ENCODE measurements around the gene SLC44A3. TPM values are rescaled to one million over a fixed set of nuclear protein-coding genes. Genes with fewer than 3 reads are reported as not detected.

Gene SLC44A3
- total RNA-seq, 2 donors from 2014 or later = 17.8 to 32.9 TPM

GRCh38 chr1:94858276-94858675, 38.1 kb downstream of the SLC44A3 start:
- ATAC-seq (no peak), DNase-seq (no peak)
- H3K4me3 ChIP-seq = no peak overlapping the region
- H3K27ac ChIP-seq = no peak overlapping the region
- 72 to 79% methylated on average over 2 of the region's 2 CpGs for WGBS, 2 donors
- TF ChIP-seq CTCF (IDR thresholded peaks at IDR 0.05) (no peak), POLR2A (IDR thresholded peaks at IDR 0.05) (no peak)
- intact Hi-C loops (cut with DNase I) = no loop called here
- H3K9me3 ChIP-seq = no peaks in the 10 kb centered on the region
- no peaks in the 10 kb centered on the region for H3K36me3 ChIP-seq (replicated peaks in 1 of 2; ENCODE audit: insufficient read depth in 1 of 2, low read depth in 2 of 2)
- peaks cover 31% of the 10 kb centered on the region for H3K4me1 ChIP-seq
- H3K27me3 ChIP-seq = no peaks in the 10 kb centered on the region

- H3K27ac ChIP-seq = peak overlapping the region in 1 of 4 donors; percentile 12
- WGBS, 2 donors = 81% methylated on average over 2 of the region's 2 CpGs
- DNase-seq = no peak
Observed at GRCh38 chr1:94859174-94859573, 39.0 kb downstream of the SLC44A3 start.

GRCh38 chr1:94862718-94863117, 42.6 kb downstream of the SLC44A3 start:
- ATAC-seq (no peak), DNase-seq (no peak)
- no peak for TF ChIP-seq CTCF (IDR thresholded peaks at IDR 0.05)
- TF ChIP-seq POLR2A (IDR thresholded peaks at IDR 0.05) = no peak
- no peaks in the 10 kb centered on the region for H3K36me3 ChIP-seq (replicated peaks in 1 of 2; ENCODE audit: insufficient read depth in 1 of 2, low read depth in 2 of 2)
- WGBS, 2 donors = 83 to 88% methylated on average over 2 of the region's 2 CpGs
- no peaks in the 10 kb centered on the region for H3K27me3 ChIP-seq
- no peak overlapping the region for H3K4me3 ChIP-seq
- H3K27ac ChIP-seq = peak overlapping the region; percentile 82 to 93 (median 87)
- no peaks in the 10 kb centered on the region for H3K9me3 ChIP-seq
- H3K4me1 ChIP-seq = peaks cover 50% of the 10 kb centered on the region
- intact Hi-C loops (cut with DNase I) = no loop called here

More at GRCh38 chr1:94859174-94859573, 39.0 kb downstream of the SLC44A3 start:
- no peak overlapping the region for H3K4me3 ChIP-seq
- H3K36me3 ChIP-seq (replicated peaks in 1 of 2; ENCODE audit: insufficient read depth in 1 of 2, low read depth in 2 of 2) = no peaks in the 10 kb centered on the region
- H3K4me1 ChIP-seq = peaks cover 40% of the 10 kb centered on the region
- no peak for TF ChIP-seq CTCF (IDR thresholded peaks at IDR 0.05)
- no peaks in the 10 kb centered on the region for H3K9me3 ChIP-seq
- intact Hi-C loops (cut with DNase I) = no loop called here
- H3K27me3 ChIP-seq = no peaks in the 10 kb centered on the region
- no peak for ATAC-seq

GRCh38 chr1:94863297-94863911, 43.2 kb downstream of the SLC44A3 start:
- H3K9me3 ChIP-seq = no peaks in the 10 kb centered on the region
- WGBS, 2 donors = 1 to 2% methylated on average over 2 of the region's 2 CpGs
- no peaks in the 10 kb centered on the region for H3K36me3 ChIP-seq (replicated peaks in 1 of 2; ENCODE audit: insufficient read depth in 1 of 2, low read depth in 2 of 2)
- no peaks in the 10 kb centered on the region for H3K27me3 ChIP-seq
- peak overlapping the region; percentile 82 to 93 (median 87) for H3K27ac ChIP-seq
- intact Hi-C loops (cut with DNase I) = no loop called here
- no peak for TF ChIP-seq POLR2A (IDR thresholded peaks at IDR 0.05)
- TF ChIP-seq CTCF (IDR thresholded peaks at IDR 0.05) = no peak
- DNase-seq (peak in 3 of 4 donors; percentile 19 to 48 (median 31)), ATAC-seq (peak; percentile 38)
- H3K4me1 ChIP-seq = peaks cover 50% of the 10 kb centered on the region
- no peak overlapping the region for H3K4me3 ChIP-seq

DNA sequence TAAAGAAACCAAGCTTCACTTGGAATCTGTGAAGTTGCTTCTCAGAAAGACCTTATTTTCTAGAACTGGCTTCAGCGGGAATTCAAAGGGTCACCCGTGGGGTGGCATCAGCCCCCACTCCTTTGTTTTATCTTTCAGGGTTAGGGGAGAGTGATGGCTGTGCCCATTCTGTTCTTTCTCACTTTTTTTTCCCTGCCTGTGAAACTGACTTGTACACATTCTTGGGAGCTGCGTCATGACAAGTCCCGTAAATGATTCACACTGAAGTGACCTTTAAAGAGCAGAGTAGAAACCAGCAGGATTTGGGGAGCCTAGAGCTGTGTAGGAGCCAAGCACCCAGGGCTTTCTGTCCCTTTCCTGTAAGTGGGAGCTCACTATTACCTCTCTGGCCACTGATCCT, 43.8 kb downstream of the SLC44A3 start:
- TF ChIP-seq POLR2A (IDR thresholded peaks at IDR 0.05) = peak in 2 of 3 donors; percentile 47 to 69
- no peak for TF ChIP-seq CTCF (IDR thresholded peaks at IDR 0.05)
- Histone ChIP-seq H3K4me1 (peaks cover 50% of the 10 kb centered on the region), H3K36me3 (replicated peaks in 1 of 2; ENCODE audit: insufficient read depth in 1 of 2, low read depth in 2 of 2) (no peaks in the 10 kb centered on the region), H3K9me3 (no peaks in the 10 kb centered on the region), H3K27me3 (no peaks in the 10 kb centered on the region), H3K4me3 (no peak overlapping the region), H3K27ac (peak overlapping the region; percentile 82 to 93 (median 87))
- intact Hi-C loops (cut with DNase I) = no loop called here
- 8 to 10% methylated on average over 4 of the region's 4 CpGs for WGBS, 2 donors
- DNase-seq (peak; percentile 57 to 88 (median 72)), ATAC-seq (peak; percentile 85)

Data from body of pancreas (tissue), 4 donors.